ENCODE data around the gene SLC7A11. TPM values are rescaled to one million over a fixed set of nuclear protein-coding genes. Genes with fewer than 3 reads are reported as not detected.

Gene SLC7A11
- polyA plus RNA-seq, 1 donor from 2014 or later: 0.46 TPM

GRCh38 chr4:138247643-138248042 lies 5.5 kb upstream of the SLC7A11 start:
- H3K9me3 ChIP-seq (ENCODE audit: low read length): no peaks in the 10 kb centered on the region
- no peaks in the 10 kb centered on the region for H3K27me3 ChIP-seq (ENCODE audit: insufficient read depth, low read depth, low read length)
- H3K27ac ChIP-seq (ENCODE audit: low read length): no peak overlapping the region
- H3K9ac ChIP-seq (ENCODE audit: low read length): no peak overlapping the region
- H3K4me2 ChIP-seq (ENCODE audit: low read length): no peak overlapping the region
- no peaks in the 10 kb centered on the region for H3K36me3 ChIP-seq (ENCODE audit: insufficient read depth, low read length)
- no peaks in the 10 kb centered on the region for H3K9me2 ChIP-seq (ENCODE audit: insufficient read depth, low read length)
- H3F3A ChIP-seq (ENCODE audit: insufficient read depth, low read length, poor library complexity, severe bottlenecking): no peaks in the 10 kb centered on the region
- no peak for TF ChIP-seq POLR2AphosphoS5 (IDR thresholded peaks at IDR 0.05)
- no peak for TF ChIP-seq REST (IDR thresholded peaks at IDR 0.05; ENCODE audit: borderline replicate concordance)
- no peak for TF ChIP-seq RAD21 (conservative IDR thresholded peaks at IDR 0.05)
- TF ChIP-seq EP300 (conservative IDR thresholded peaks at IDR 0.05; ENCODE audit: poor library complexity, severe bottlenecking): no peak
- no peaks in the 10 kb centered on the region for H4K20me1 ChIP-seq (ENCODE audit: insufficient read depth)
- no peak overlapping the region for H3K4me3 ChIP-seq (ENCODE audit: low read length)
- H2AFZ ChIP-seq (ENCODE audit: low read depth, low read length): no peak overlapping the region
- H3K79me2 ChIP-seq (replicated peaks; ENCODE audit: insufficient read depth, low read length): no peaks in the 10 kb centered on the region

GRCh38 chr4:138243369-138243768 lies 1.2 kb upstream of the SLC7A11 start:
- Histone ChIP-seq H3K9me3 (ENCODE audit: low read length) (no peaks in the 10 kb centered on the region), H3K4me2 (ENCODE audit: low read length) (no peak overlapping the region), H3K27ac (ENCODE audit: low read length) (no peak overlapping the region), H3K36me3 (ENCODE audit: insufficient read depth, low read length) (no peaks in the 10 kb centered on the region), H3K27me3 (ENCODE audit: insufficient read depth, low read depth, low read length) (no peaks in the 10 kb centered on the region), H3K9ac (ENCODE audit: low read length) (no peak overlapping the region), H3K4me3 (ENCODE audit: low read length) (no peak overlapping the region), H3F3A (ENCODE audit: insufficient read depth, low read length, poor library complexity, severe bottlenecking) (no peaks in the 10 kb centered on the region), H4K20me1 (ENCODE audit: insufficient read depth) (no peaks in the 10 kb centered on the region), H2AFZ (ENCODE audit: low read depth, low read length) (no peak overlapping the region), H3K9me2 (ENCODE audit: insufficient read depth, low read length) (no peaks in the 10 kb centered on the region), H3K79me2 (replicated peaks; ENCODE audit: insufficient read depth, low read length) (no peaks in the 10 kb centered on the region)
- no peak for TF ChIP-seq EZH2 (IDR thresholded peaks at IDR 0.05; ENCODE audit: borderline replicate concordance, insufficient read depth, low read length, poor library complexity, severe bottlenecking)

GRCh38 chr4:138242834-138243156 lies 646 bp upstream of the SLC7A11 start:
- Histone ChIP-seq H4K20me1 (ENCODE audit: insufficient read depth) (no peaks in the 10 kb centered on the region), H3K27ac (ENCODE audit: low read length) (no peak overlapping the region), H3K79me2 (replicated peaks; ENCODE audit: insufficient read depth, low read length) (no peaks in the 10 kb centered on the region), H3K36me3 (ENCODE audit: insufficient read depth, low read length) (no peaks in the 10 kb centered on the region), H3K9ac (ENCODE audit: low read length) (no peak overlapping the region), H3K9me3 (ENCODE audit: low read length) (no peaks in the 10 kb centered on the region), H3K27me3 (ENCODE audit: insufficient read depth, low read depth, low read length) (no peaks in the 10 kb centered on the region), H3F3A (ENCODE audit: insufficient read depth, low read length, poor library complexity, severe bottlenecking) (no peaks in the 10 kb centered on the region), H3K4me2 (ENCODE audit: low read length) (no peak overlapping the region), H2AFZ (ENCODE audit: low read depth, low read length) (no peak overlapping the region), H3K4me3 (ENCODE audit: low read length) (no peak overlapping the region), H3K9me2 (ENCODE audit: insufficient read depth, low read length) (no peaks in the 10 kb centered on the region)
- TF ChIP-seq MXI1 (conservative IDR thresholded peaks at IDR 0.05; ENCODE audit: poor library complexity, severe bottlenecking) (no peak), REST (IDR thresholded peaks at IDR 0.05; ENCODE audit: borderline replicate concordance) (no peak), EZH2 (IDR thresholded peaks at IDR 0.05; ENCODE audit: borderline replicate concordance, insufficient read depth, low read length, poor library complexity, severe bottlenecking) (no peak), RAD21 (conservative IDR thresholded peaks at IDR 0.05) (no peak)
